H9 (cell line): ENCODE data around the gene CD180. TPM values are rescaled to one million over a fixed set of nuclear protein-coding genes. Genes with fewer than 3 reads are reported as not detected.

Experiments
- DNase-seq: peaks from one replicate; pipeline ENCODE4 v3.0.0-alpha.2; 2017
- H2AFZ ChIP-seq: one replicate; pipeline ENCODE4 v1.6.1; 2013; ENCODE audit warnings: mild to moderate bottlenecking, low read length, control low read depth, moderate library complexity
- H2AK5ac ChIP-seq: 2 replicates; pipeline ENCODE4 v1.6.1; 2013; ENCODE audit warnings: low read length, control low read depth, mixed read lengths; ENCODE audit not compliant: insufficient read length
- H2BK120ac ChIP-seq: one replicate; pipeline ENCODE4 v1.6.1; 2013; ENCODE audit warnings: low read depth, mild to moderate bottlenecking, low read length, control low read depth, inconsistent platforms; ENCODE audit not compliant: poor library complexity, severe bottlenecking
- H2BK12ac ChIP-seq: 2 replicates; pipeline ENCODE4 v1.6.1; 2013; ENCODE audit warnings: low read length, control low read depth, mixed read lengths, low read depth; ENCODE audit not compliant: insufficient read length
- H2BK15ac ChIP-seq: 2 replicates; pipeline ENCODE4 v1.6.1; 2013; ENCODE audit warnings: low read depth, low read length, control low read depth
- H2BK20ac ChIP-seq: one replicate; pipeline ENCODE4 v1.6.1; 2013; ENCODE audit warnings: low read depth, mild to moderate bottlenecking, low read length, control low read depth, inconsistent platforms; ENCODE audit not compliant: poor library complexity, severe bottlenecking
- H2BK5ac ChIP-seq: 2 replicates; pipeline ENCODE4 v1.6.1; 2013; ENCODE audit warnings: low read length, control low read depth, mixed read lengths; ENCODE audit not compliant: insufficient read length
- H3K14ac ChIP-seq: 2 replicates; pipeline ENCODE4 v1.6.1; 2013; ENCODE audit warnings: low read length, control low read depth; ENCODE audit not compliant: insufficient read depth
- H3K18ac ChIP-seq: 2 replicates; pipeline ENCODE4 v1.6.1; 2013; ENCODE audit warnings: low read depth, mild to moderate bottlenecking, mixed read lengths, low read length, control low read depth; ENCODE audit not compliant: insufficient read length
- H3K23ac ChIP-seq: 2 replicates; pipeline ENCODE4 v1.6.1; 2013; ENCODE audit warnings: low read length, control low read depth, mixed read lengths, low read depth; ENCODE audit not compliant: insufficient read length
- H3K23me2 ChIP-seq: 2 replicates; pipeline ENCODE4 v1.6.1; 2013; ENCODE audit warnings: low read depth, mild to moderate bottlenecking, mixed read lengths, low read length, control low read depth; ENCODE audit not compliant: insufficient read length, poor library complexity, severe bottlenecking
- H3K27ac ChIP-seq: 2 replicates; pipeline ENCODE4 v1.5.1; 2013; ENCODE audit warnings: low read length, control low read depth, mixed read lengths, low read depth; ENCODE audit not compliant: insufficient read length
- H3K27me3 ChIP-seq: 2 replicates; pipeline ENCODE4 v1.6.1; 2013; ENCODE audit warnings: low read length, control low read depth, inconsistent platforms; ENCODE audit not compliant: insufficient read depth
- H3K4ac ChIP-seq: 2 replicates; pipeline ENCODE4 v1.6.1; 2013; ENCODE audit warnings: low read depth, mild to moderate bottlenecking, control low read depth, inconsistent platforms, low read length, moderate library complexity
- H3K4me1 ChIP-seq: 2 replicates; pipeline ENCODE4 v1.6.1; 2013; ENCODE audit warnings: low read length, control low read depth, inconsistent platforms; ENCODE audit not compliant: insufficient read depth
- H3K4me2 ChIP-seq: 2 replicates; pipeline ENCODE4 v1.6.1; 2013; ENCODE audit warnings: low read length, control low read depth, mixed read lengths; ENCODE audit not compliant: insufficient read length, insufficient read depth
- H3K56ac ChIP-seq: 2 replicates; pipeline ENCODE4 v1.6.1; 2013; ENCODE audit warnings: low read depth, mild to moderate bottlenecking, mixed read lengths, low read length, control low read depth; ENCODE audit not compliant: insufficient read length
- H3K79me1 ChIP-seq: 2 replicates; pipeline ENCODE4 v1.6.1; 2013; ENCODE audit warnings: low read depth, mild to moderate bottlenecking, moderate library complexity, low read length, control low read depth, inconsistent platforms; ENCODE audit not compliant: insufficient read depth, poor library complexity, severe bottlenecking
- H3K79me2 ChIP-seq: 2 replicates; pipeline ENCODE4 v1.6.1; 2013; ENCODE audit warnings: low read length, control low read depth, inconsistent platforms; ENCODE audit not compliant: insufficient read depth
- H3K9ac ChIP-seq: 2 replicates; pipeline ENCODE4 v1.6.1; 2013; ENCODE audit warnings: low read length, control low read depth, mixed read lengths; ENCODE audit not compliant: insufficient read length; ENCODE audit errors: extremely low read depth
- H3K9me3 ChIP-seq: one replicate; pipeline ENCODE4 v1.6.1; 2013; ENCODE audit warnings: low read depth, low read length, inconsistent platforms; ENCODE audit not compliant: control insufficient read depth
- H3T11ph ChIP-seq: one replicate; pipeline ENCODE4 v1.6.1; 2013; ENCODE audit warnings: mild to moderate bottlenecking, low read length, control low read depth, inconsistent platforms
- H4K20me1 ChIP-seq: one replicate; pipeline ENCODE4 v1.6.1; 2013; ENCODE audit not compliant: control insufficient read depth, insufficient read length, insufficient read depth
- H4K5ac ChIP-seq: 2 replicates; pipeline ENCODE4 v1.6.1; 2013; ENCODE audit warnings: low read depth, mild to moderate bottlenecking, mixed read lengths, low read length, control low read depth; ENCODE audit not compliant: insufficient read length
- H4K8ac ChIP-seq: replicated peaks from 2 replicates; pipeline ENCODE4 v1.6.1; 2013; ENCODE audit warnings: low read length, control low read depth, mixed read lengths, low read depth; ENCODE audit not compliant: insufficient read length
- H4K91ac ChIP-seq: 2 replicates; pipeline ENCODE4 v1.6.1; 2013; ENCODE audit warnings: low read depth, mild to moderate bottlenecking, moderate library complexity, mixed read lengths, low read length, control low read depth; ENCODE audit not compliant: insufficient read length
- H3K27ac Mint-ChIP-seq, 3 experiments: 2 replicates in 2 of 3; 3 replicates in 1 of 3; pipeline ENCODE4 v1.8.0; 2020 to 2021; ENCODE audit warnings: mixed read lengths in 3 of 3, mild to moderate bottlenecking in 1 of 3, moderate library complexity in 1 of 3
- H3K27me3 Mint-ChIP-seq: 2 replicates; pipeline ENCODE4 v1.8.0; 2021; ENCODE audit warnings: low read depth, mild to moderate bottlenecking, moderate library complexity, mixed read lengths
- H3K36me3 Mint-ChIP-seq, 3 experiments: 2 replicates in 2 of 3; 3 replicates in 1 of 3; pipeline ENCODE4 v1.8.0; 2020 to 2021; ENCODE audit warnings: low read depth in 3 of 3, mixed read lengths in 3 of 3; ENCODE audit not compliant: insufficient read depth in 1 of 3
- H3K4me1 Mint-ChIP-seq, 2 experiments: 2 replicates each; pipeline ENCODE4 v1.8.0; 2020; ENCODE audit warnings: mixed read lengths in 2 of 2
- H3K4me3 Mint-ChIP-seq, 2 experiments: 2 replicates in 1 of 2; 3 replicates in 1 of 2; pipeline ENCODE4 v1.8.0; 2020 to 2021; ENCODE audit warnings: mild to moderate bottlenecking in 2 of 2, mixed read lengths in 2 of 2, moderate library complexity in 1 of 2
- H3K9me3 Mint-ChIP-seq, 2 experiments: 2 replicates in 1 of 2; 3 replicates in 1 of 2; pipeline ENCODE4 v1.8.0; 2020; ENCODE audit warnings: mild to moderate bottlenecking in 2 of 2, mixed read lengths in 2 of 2, moderate library complexity in 1 of 2
- WGBS: extraction: QIAGEN DNeasy Blood & Tissue Kit; methylation state at CpG from one replicate; pipeline ENCODE4 v1.1.7; 2013; ENCODE audit warnings: missing lambda C conversion rate, low lambda C conversion rate, mixed read lengths; ENCODE audit not compliant: insufficient read length; ENCODE audit errors: extremely low coverage; 5-methylcytosine and 5-hydroxymethylcytosine counted together
- total RNA-seq: library from RNA; stranded (reverse); gene quantifications from 2 replicates; pipeline ENCODE4 v1.2.1, GENCODE V29; 2021
- TF ChIP-seq, protein P1 (sequence below): fragments of 200-600 bp; sonication (generic); conservative IDR thresholded peaks from 3 replicates; pipeline ENCODE4 v1.8.0; 2021; ENCODE audit warnings: antibody characterized with exemption, mild to moderate bottlenecking

The CD180 gene
- total RNA-seq, 1 experiment from 2014 or later, result not detected

DNA sequence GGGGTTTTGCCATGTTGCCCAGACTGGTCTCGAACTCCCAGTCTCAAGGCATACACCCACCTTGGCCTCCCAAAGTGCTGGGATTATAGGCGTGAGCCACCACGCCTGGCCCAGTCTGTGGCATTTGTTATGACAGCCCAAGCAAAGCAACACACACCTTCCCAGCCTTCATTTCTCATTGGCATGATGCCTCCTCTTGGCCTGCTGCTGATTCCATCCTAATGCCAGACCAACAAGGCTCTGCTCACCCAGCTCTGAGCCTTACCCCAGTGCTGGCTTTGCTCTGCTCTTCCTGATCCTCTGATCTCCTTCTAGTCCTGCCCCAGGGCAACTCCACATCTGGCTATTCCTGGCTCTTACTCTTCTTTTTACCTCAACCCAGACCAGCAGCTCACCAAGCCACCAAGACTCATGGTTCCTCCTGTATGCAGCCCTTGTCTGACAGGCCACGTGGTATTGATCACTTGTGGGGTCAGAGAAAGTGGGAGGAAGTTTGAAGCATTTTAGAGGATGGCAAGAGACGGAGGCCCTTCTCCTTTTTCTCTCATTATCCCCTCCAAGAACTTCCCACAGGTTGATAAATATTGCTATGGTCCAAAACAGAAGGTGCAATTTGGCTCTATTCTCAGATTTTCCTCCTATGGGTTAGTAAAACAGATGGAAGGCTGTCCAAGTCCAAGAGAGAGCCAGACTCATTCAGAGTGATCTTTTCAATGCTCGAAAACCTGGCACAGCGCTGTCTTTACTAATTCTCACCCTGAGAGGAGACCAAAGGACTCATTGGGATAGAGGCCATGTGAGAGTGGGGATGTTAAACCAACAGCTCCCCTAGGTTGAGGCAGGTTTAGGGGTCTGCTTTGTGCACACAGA lies 958 bp downstream of the CD180 start:
- no CpG with 5 or more reads among the region's 7 CpGs for WGBS

More for the DNA sequence above, 958 bp downstream of the CD180 start:
- H3K27ac ChIP-seq, result no peak overlapping the region
- H3K4ac ChIP-seq, result no peak overlapping the region
- H4K5ac ChIP-seq, result no peak overlapping the region
- no peak overlapping the region for H2BK15ac ChIP-seq
- no peak overlapping the region for H2BK20ac ChIP-seq
- H4K20me1 ChIP-seq, result no peaks in the 10 kb centered on the region
- no peaks in the 10 kb centered on the region for H3K9me3 ChIP-seq
- no peak overlapping the region for H2BK12ac ChIP-seq
- no peak overlapping the region for H3T11ph ChIP-seq
- no peak overlapping the region for H3K18ac ChIP-seq
- TF ChIP-seq, protein P1, sequence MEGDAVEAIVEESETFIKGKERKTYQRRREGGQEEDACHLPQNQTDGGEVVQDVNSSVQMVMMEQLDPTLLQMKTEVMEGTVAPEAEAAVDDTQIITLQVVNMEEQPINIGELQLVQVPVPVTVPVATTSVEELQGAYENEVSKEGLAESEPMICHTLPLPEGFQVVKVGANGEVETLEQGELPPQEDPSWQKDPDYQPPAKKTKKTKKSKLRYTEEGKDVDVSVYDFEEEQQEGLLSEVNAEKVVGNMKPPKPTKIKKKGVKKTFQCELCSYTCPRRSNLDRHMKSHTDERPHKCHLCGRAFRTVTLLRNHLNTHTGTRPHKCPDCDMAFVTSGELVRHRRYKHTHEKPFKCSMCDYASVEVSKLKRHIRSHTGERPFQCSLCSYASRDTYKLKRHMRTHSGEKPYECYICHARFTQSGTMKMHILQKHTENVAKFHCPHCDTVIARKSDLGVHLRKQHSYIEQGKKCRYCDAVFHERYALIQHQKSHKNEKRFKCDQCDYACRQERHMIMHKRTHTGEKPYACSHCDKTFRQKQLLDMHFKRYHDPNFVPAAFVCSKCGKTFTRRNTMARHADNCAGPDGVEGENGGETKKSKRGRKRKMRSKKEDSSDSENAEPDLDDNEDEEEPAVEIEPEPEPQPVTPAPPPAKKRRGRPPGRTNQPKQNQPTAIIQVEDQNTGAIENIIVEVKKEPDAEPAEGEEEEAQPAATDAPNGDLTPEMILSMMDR, result no peak
- H2BK120ac ChIP-seq, result no peak overlapping the region
- no peak overlapping the region for H2AK5ac ChIP-seq
- H3K9ac ChIP-seq, result no peak overlapping the region
- peaks cover 13 to 14% of the 10 kb centered on the region in 2 experiments for H3K4me1 Mint-ChIP-seq
- H3K4me1 ChIP-seq, result peaks cover 4% of the 10 kb centered on the region; the same call in 1 of the 2 replicates
- no peaks in the 10 kb centered on the region for H3K27me3 ChIP-seq
- H2BK5ac ChIP-seq, result no peak overlapping the region
- H4K91ac ChIP-seq, result no peak overlapping the region
- no peaks in the 10 kb centered on the region for H3K23me2 ChIP-seq
- no peak overlapping the region for H4K8ac ChIP-seq
- H3K23ac ChIP-seq, result no peak overlapping the region
- H3K4me2 ChIP-seq, result no peak overlapping the region
- no peak overlapping the region for H3K14ac ChIP-seq
- no peaks in the 10 kb centered on the region for H3K79me2 ChIP-seq
- H3K27ac Mint-ChIP-seq, result no peak overlapping the region
- peaks cover 5 to 17% (median 7%) of the 10 kb centered on the region in 3 experiments; a peak in 6 of 7 replicates for H3K36me3 Mint-ChIP-seq
- no peak overlapping the region for H2AFZ ChIP-seq
- no peak overlapping the region for H3K56ac ChIP-seq
- H3K9me3 Mint-ChIP-seq, result peaks cover 11 to 16% of the 10 kb centered on the region in 2 experiments
- no peaks in the 10 kb centered on the region for H3K79me1 ChIP-seq
- no peaks in the 10 kb centered on the region; the same call in 1 of the 2 replicates for H3K27me3 Mint-ChIP-seq
- H3K4me3 Mint-ChIP-seq, result no peak overlapping the region
- no peak for DNase-seq
